Ascending aorta (tissue), 2 donors: ENCODE measurements around the gene MS4A7. TPM values are rescaled to one million over a fixed set of nuclear protein-coding genes. Genes with fewer than 3 reads are reported as not detected.

Experiments used
- DNase-seq, 2 donors: peaks; one replicate each; pipeline ENCODE4 v3.0.0-alpha.2; 2019; ENCODE audit warnings: low spot score in 2 of 2
- H3K27ac ChIP-seq, 2 donors: fragments of 200-600 bp; sonication (generic); one replicate each; pipeline ENCODE4 v1.5.1; 2016 to 2017; ENCODE audit warnings: mild to moderate bottlenecking in 1 of 2
- H3K27me3 ChIP-seq: fragments of 200-600 bp; sonication (generic); one replicate; pipeline ENCODE4 v1.5.1; 2017
- H3K36me3 ChIP-seq, 2 donors: fragments of 200-600 bp; sonication (generic); one replicate each; pipeline ENCODE4 v1.5.1; 2016
- H3K4me1 ChIP-seq, 2 donors: fragments of 200-600 bp; sonication (generic); one replicate each; pipeline ENCODE4 v1.5.1; 2016 to 2017; ENCODE audit warnings: mild to moderate bottlenecking in 1 of 2
- H3K4me3 ChIP-seq, 2 donors: fragments of 200-600 bp; sonication (generic); one replicate each; pipeline ENCODE4 v1.5.1; 2016 to 2017; ENCODE audit warnings: mild to moderate bottlenecking in 1 of 2
- H3K9me3 ChIP-seq, 2 donors: fragments of 200-600 bp; sonication (generic); one replicate each; pipeline ENCODE4 v1.5.1; 2016
- CTCF ChIP-seq, 3 experiments: fragments of 200-600 bp in 2 of 3; fragments of 450-650 bp in 1 of 3; sonication (generic) in 2 of 3; IDR thresholded peaks; one replicate each; pipeline ENCODE4 v1.5.1; 2016 to 2019; ENCODE audit warnings: antibody characterized with exemption in 3 of 3, mild to moderate bottlenecking in 1 of 3, moderate library complexity in 1 of 3
- intact Hi-C: fragments of 100-400 bp; cut with DNase I; formaldehyde crosslinking; loops from one replicate; pipeline ENCODE4 v1.15.1; 2023
- total RNA-seq: library from RNA; depleted of rRNA; stranded (reverse); fragments of >200 nt; gene quantifications from one replicate; pipeline ENCODE4 v1.1.0, GENCODE V29; 2016

MS4A7 gene, protein sequence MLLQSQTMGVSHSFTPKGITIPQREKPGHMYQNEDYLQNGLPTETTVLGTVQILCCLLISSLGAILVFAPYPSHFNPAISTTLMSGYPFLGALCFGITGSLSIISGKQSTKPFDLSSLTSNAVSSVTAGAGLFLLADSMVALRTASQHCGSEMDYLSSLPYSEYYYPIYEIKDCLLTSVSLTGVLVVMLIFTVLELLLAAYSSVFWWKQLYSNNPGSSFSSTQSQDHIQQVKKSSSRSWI
- 114 TPM for total RNA-seq

DNA sequence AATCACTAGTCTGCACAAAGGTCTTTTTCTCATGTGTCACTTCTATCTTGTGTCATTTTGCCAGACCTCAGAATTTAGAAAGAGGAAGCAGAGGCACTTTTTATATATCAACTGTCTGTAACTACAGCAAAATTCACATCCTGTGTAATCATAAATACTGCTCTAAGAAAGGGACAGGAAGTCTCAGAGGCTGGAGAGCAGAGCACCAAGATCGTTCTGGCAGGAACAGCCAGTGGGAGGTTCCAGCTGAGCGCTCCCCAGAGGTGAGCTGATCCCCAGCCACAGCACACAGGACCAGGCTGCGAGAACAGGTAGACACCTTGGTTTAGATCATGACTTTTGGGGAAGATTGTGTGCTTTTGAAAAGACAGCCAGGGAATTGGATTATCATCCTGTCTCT, at the start of gene MS4A7:
MS4A7 (plus strand) TSS at position 179 of the 400 bp plus-strand sequence. CDS start 4,610 bp downstream, outside the sequence.
- Histone ChIP-seq H3K27me3 (no peaks in the 10 kb centered on the region), H3K4me3 (peak within 1 kb of the TSS in 1 of 2 donors; percentile 10), H3K9me3 (no peaks in the 10 kb centered on the region), H3K36me3 (no peaks in the 10 kb centered on the region), H3K27ac (peak within 1 kb of the TSS; percentile 45 to 48), H3K4me1 (no peaks in the 10 kb centered on the region)
- intact Hi-C loops, result no loop called here
- DNase-seq, result no peak
- no peak for TF ChIP-seq CTCF (IDR thresholded peaks at IDR 0.05)

GRCh38 chr11:60332846-60333245, 45.5 kb upstream of the MS4A7 start:
- H3K36me3 ChIP-seq, result no peaks in the 10 kb centered on the region
- intact Hi-C loops, result no loop called here
- peaks cover 0 to 6% of the 10 kb centered on the region in 2 donors for H3K9me3 ChIP-seq
- H3K4me1 ChIP-seq, result no peaks in the 10 kb centered on the region
- no peak overlapping the region for H3K27ac ChIP-seq
- no peak overlapping the region for H3K4me3 ChIP-seq
- no peaks in the 10 kb centered on the region for H3K27me3 ChIP-seq
- DNase-seq, result no peak
- no peak for TF ChIP-seq CTCF (IDR thresholded peaks at IDR 0.05)

DNA sequence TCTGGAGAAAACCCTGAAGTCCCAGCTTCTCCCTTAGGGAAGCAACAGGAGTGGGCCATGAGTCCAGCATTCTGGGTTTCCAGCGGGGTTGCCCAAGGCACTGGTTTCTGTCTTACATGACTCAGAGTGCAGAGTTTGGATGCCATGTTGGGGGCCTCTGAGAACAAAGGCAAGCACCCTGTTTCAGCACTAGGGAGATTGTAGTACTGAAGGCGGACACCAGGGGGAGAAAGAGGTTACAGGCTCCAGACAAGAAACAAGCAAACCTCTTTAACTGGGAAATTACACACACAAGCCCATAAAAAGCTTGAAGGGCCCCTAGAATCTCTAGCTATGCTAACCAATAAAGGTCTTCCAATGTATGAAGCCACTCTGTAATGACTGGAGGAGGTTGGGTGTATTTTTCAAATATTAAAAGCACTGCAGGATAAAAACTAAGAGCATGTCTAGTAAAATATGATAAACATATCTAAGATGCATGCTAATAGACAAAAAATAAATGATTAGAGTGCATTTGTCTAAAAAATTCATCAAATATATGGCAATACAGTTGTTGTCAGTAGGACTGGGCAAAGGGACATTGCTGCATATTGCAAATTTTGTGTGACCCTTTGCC, 44.2 kb upstream of the MS4A7 start:
- H3K36me3 ChIP-seq, result no peaks in the 10 kb centered on the region
- peak in 1 of 2 donors; percentile 77 for DNase-seq
- H3K4me3 ChIP-seq, result no peak overlapping the region
- no peaks in the 10 kb centered on the region for H3K4me1 ChIP-seq
- H3K27ac ChIP-seq, result no peak overlapping the region
- TF ChIP-seq CTCF (IDR thresholded peaks at IDR 0.05), result peak; percentile 6 to 47 (median 46)
- intact Hi-C loops, result no loop called here
- H3K9me3 ChIP-seq, result peaks cover 0 to 6% of the 10 kb centered on the region in 2 donors
- no peaks in the 10 kb centered on the region for H3K27me3 ChIP-seq

DNA sequence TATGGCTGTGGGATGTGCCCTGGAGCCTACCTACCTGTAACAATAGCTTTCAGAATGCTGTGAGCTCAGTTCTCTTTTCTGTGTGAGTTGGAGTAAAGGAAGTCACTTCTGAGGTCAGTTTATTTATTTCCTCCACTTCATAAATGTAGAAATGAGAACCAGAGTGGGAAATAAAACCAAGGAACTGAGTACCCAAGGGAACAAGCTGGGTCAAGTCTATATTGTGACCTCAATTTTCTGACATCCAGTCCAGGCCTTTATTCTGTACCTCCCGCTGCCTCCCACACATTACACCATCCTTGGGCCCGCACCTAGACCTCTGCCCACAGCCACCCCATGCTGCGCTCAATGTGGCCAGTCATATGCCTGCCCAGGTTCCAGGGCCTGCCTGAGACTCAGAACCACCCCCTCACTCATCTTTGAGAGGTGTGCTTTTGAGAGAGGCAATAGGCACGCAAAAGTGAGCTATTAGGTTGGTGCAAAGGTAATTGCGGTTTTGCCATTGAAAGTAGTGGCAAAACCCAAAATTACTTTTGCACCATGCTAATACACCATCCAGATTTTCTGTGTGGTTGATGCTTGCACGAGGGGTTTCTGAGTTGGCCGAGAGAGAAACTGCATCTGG, 41.5 kb upstream of the MS4A7 start:
- intact Hi-C loops, result no loop called here
- Histone ChIP-seq H3K36me3 (no peaks in the 10 kb centered on the region), H3K4me1 (no peaks in the 10 kb centered on the region), H3K9me3 (no peaks in the 10 kb centered on the region), H3K27me3 (no peaks in the 10 kb centered on the region), H3K27ac (no peak overlapping the region), H3K4me3 (no peak overlapping the region)
- no peak for DNase-seq
- TF ChIP-seq CTCF (IDR thresholded peaks at IDR 0.05), result no peak

- Histone ChIP-seq H3K4me3 (no peak overlapping the region), H3K27ac (no peak overlapping the region), H3K27me3 (no peaks in the 10 kb centered on the region), H3K36me3 (no peaks in the 10 kb centered on the region), H3K4me1 (no peaks in the 10 kb centered on the region), H3K9me3 (no peaks in the 10 kb centered on the region)
- intact Hi-C loops, result no loop called here
- TF ChIP-seq CTCF (IDR thresholded peaks at IDR 0.05), result no peak
- no peak for DNase-seq
Measured at GRCh38 chr11:60338053-60338452, 40.3 kb upstream of the MS4A7 start.
